Endothelial cell (in vitro differentiated cells): ENCODE measurements around the gene MYCBP2. TPM values are rescaled to one million over a fixed set of nuclear protein-coding genes. Genes with fewer than 3 reads are reported as not detected.

Experiments
- DNase-seq: peaks from one replicate; pipeline ENCODE4 v3.0.0; 2021; ENCODE audit warnings: low spot score
- H3K27ac Mint-ChIP-seq: one replicate; pipeline ENCODE4 v1.8.0; 2021; ENCODE audit warnings: mixed read lengths, inconsistent platforms; ENCODE audit not compliant: unreplicated experiment
- H3K27me3 Mint-ChIP-seq: one replicate; pipeline ENCODE4 v1.8.0; 2021; ENCODE audit warnings: mild to moderate bottlenecking, moderate library complexity, mixed read lengths, inconsistent platforms; ENCODE audit not compliant: unreplicated experiment
- H3K36me3 Mint-ChIP-seq: one replicate; pipeline ENCODE4 v1.8.0; 2021; ENCODE audit warnings: mild to moderate bottlenecking, low read depth, mixed read lengths, inconsistent platforms; ENCODE audit not compliant: unreplicated experiment
- H3K4me1 Mint-ChIP-seq: one replicate; pipeline ENCODE4 v1.8.0; 2021; ENCODE audit warnings: mild to moderate bottlenecking, mixed read lengths, inconsistent platforms; ENCODE audit not compliant: unreplicated experiment
- H3K4me3 Mint-ChIP-seq: one replicate; pipeline ENCODE4 v1.8.0; 2021; ENCODE audit warnings: mild to moderate bottlenecking, mixed read lengths, inconsistent platforms; ENCODE audit not compliant: unreplicated experiment
- H3K9me3 Mint-ChIP-seq: one replicate; pipeline ENCODE4 v1.8.0; 2021; ENCODE audit warnings: mixed read lengths, inconsistent platforms; ENCODE audit not compliant: unreplicated experiment
- total RNA-seq: library from RNA; stranded (reverse); fragmentation: NEBNext Ultra II Directional; extraction: Animal tissue kit (Norgen Biotek cat#: 25700); gene quantifications from one replicate; pipeline ENCODE4 v1.2.1, GENCODE V29; 2021; ENCODE audit not compliant: unreplicated experiment
- TF ChIP-seq, protein P1 (sequence below): fragments of 200-600 bp; sonication (generic); IDR thresholded peaks from one replicate; pipeline ENCODE4 v1.5.0; 2021; ENCODE audit warnings: antibody characterized with exemption; ENCODE audit not compliant: unreplicated experiment

MYCBP2 gene
- total RNA-seq, 1 donor from 2014 or later: 94.7 TPM

DNA sequence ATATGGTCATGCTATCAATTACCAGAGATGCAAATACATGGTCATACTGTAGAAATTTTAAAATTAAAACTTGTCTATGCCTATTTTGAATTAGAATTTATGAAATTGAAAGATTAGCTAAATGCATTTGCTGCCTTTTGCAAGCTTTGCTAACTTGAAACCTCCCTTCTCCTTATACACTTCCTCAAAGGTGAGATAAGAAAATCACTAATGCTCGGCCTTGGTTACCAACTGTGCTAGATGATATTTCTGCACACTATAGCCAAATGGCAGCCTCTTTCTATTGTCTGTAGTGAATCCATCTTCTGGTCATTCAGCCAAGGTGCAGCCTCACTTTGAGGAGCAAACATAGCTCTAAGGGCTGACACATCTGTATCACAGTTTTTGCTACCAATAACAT, 31.1 kb upstream of the MYCBP2 start:
- no peaks in the 10 kb centered on the region for H3K9me3 Mint-ChIP-seq

DNA sequence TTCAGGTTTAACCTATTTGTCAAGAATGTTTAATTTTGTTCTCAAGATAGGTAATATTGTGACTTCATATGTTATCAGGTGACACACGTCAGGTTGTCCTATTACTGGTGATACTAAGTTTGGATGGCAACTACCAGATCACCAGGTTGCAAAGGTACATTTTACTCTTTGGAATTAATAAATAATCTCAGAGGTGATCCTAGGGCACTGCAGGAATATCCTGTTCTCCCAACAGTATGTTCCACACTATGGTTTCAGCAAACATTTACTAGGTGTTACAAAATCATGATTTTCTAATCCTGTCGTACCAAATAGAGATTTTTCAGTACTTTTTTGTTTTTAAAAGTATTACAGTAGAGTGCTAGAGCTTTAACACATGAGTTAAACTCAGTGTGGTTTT, 29.3 kb upstream of the MYCBP2 start:
- DNase-seq: no peak
- Mint-ChIP-seq H3K27ac (no peak overlapping the region), H3K27me3 (no peaks in the 10 kb centered on the region), H3K4me3 (no peak overlapping the region), H3K4me1 (no peaks in the 10 kb centered on the region), H3K9me3 (no peaks in the 10 kb centered on the region), H3K36me3 (no peaks in the 10 kb centered on the region)
- TF ChIP-seq, protein P1, sequence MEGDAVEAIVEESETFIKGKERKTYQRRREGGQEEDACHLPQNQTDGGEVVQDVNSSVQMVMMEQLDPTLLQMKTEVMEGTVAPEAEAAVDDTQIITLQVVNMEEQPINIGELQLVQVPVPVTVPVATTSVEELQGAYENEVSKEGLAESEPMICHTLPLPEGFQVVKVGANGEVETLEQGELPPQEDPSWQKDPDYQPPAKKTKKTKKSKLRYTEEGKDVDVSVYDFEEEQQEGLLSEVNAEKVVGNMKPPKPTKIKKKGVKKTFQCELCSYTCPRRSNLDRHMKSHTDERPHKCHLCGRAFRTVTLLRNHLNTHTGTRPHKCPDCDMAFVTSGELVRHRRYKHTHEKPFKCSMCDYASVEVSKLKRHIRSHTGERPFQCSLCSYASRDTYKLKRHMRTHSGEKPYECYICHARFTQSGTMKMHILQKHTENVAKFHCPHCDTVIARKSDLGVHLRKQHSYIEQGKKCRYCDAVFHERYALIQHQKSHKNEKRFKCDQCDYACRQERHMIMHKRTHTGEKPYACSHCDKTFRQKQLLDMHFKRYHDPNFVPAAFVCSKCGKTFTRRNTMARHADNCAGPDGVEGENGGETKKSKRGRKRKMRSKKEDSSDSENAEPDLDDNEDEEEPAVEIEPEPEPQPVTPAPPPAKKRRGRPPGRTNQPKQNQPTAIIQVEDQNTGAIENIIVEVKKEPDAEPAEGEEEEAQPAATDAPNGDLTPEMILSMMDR: no peak

More for the DNA sequence above, 31.1 kb upstream of the MYCBP2 start:
- H3K4me1 Mint-ChIP-seq: no peaks in the 10 kb centered on the region
- TF ChIP-seq, protein P1: no peak
- no peak overlapping the region for H3K4me3 Mint-ChIP-seq
- H3K27ac Mint-ChIP-seq: no peak overlapping the region
- H3K27me3 Mint-ChIP-seq: no peaks in the 10 kb centered on the region
- DNase-seq: no peak
- no peaks in the 10 kb centered on the region for H3K36me3 Mint-ChIP-seq

DNA sequence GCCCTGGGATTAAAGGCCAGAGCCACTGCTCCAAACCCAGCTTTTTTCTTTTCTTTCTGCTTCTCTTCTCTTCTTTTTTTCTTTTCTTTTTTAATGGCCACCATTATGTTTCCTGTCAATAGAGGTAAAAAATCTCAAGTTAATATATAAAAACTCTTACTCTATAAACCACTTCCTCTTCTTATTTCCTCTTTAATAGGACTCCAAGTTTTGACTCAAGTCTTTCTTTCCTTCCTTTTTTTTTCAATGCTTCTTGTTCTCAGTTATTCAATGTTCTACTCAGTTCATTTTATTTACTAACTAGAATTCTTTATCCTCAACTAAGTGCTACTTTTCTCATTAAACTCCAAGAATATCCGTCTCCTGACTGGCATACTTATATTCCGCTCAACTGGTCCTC, 27.1 kb upstream of the MYCBP2 start:
- Mint-ChIP-seq H3K36me3 (no peaks in the 10 kb centered on the region), H3K9me3 (no peaks in the 10 kb centered on the region), H3K4me1 (no peaks in the 10 kb centered on the region), H3K27me3 (no peaks in the 10 kb centered on the region), H3K27ac (no peak overlapping the region), H3K4me3 (no peak overlapping the region)
- TF ChIP-seq, protein P1: no peak
- DNase-seq: no peak

DNA sequence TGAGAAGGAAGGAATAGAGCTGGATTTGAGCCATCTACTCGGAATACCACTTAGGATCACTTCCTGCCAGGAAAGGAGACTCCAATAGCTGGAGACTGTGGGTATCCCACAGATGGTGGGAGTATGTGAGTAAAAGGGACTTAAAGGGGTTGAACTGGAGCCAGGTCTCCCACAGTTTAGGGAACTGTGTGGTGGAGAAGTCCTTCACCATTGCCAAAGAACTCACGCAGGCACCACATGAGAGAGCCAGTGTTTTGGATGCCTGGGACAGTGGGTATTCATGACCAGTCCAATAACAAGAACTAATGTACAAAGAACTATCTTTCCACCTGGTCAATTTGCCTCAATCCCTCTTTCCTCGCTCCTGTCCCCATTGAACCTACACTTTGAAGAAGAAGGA, 24.4 kb upstream of the MYCBP2 start:
- H3K4me1 Mint-ChIP-seq: no peaks in the 10 kb centered on the region
- H3K27ac Mint-ChIP-seq: no peak overlapping the region
- H3K9me3 Mint-ChIP-seq: no peaks in the 10 kb centered on the region
- no peak overlapping the region for H3K4me3 Mint-ChIP-seq
- TF ChIP-seq, protein P1: no peak
- H3K36me3 Mint-ChIP-seq: no peaks in the 10 kb centered on the region
- no peaks in the 10 kb centered on the region for H3K27me3 Mint-ChIP-seq
- DNase-seq: no peak

DNA sequence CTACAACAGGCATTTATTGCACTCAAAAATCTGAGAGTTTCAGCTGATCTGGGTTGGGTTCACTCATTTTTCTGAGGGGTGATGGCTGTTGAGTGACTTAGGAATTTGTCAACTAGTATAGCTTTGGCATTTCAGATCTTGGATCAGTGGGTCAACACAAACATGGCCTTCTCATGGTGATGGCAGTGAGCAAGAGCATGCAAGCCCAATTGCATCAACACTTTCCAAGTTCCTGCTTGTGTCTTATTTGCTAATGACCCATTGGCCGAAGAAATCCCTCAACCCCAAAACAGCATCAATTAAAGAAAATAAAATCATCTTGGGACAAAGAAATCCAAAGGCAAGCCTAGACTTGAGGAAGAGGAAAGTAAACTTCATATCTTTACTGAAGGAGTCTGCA, 23.9 kb upstream of the MYCBP2 start:
- Mint-ChIP-seq H3K4me1 (no peaks in the 10 kb centered on the region), H3K27me3 (no peaks in the 10 kb centered on the region), H3K27ac (no peak overlapping the region), H3K4me3 (no peak overlapping the region), H3K9me3 (no peaks in the 10 kb centered on the region), H3K36me3 (no peaks in the 10 kb centered on the region)
- TF ChIP-seq, protein P1: no peak
- no peak for DNase-seq
